ENCODE results near the gene TRA2B. TPM values are rescaled to one million over a fixed set of nuclear protein-coding genes. Genes with fewer than 3 reads are reported as not detected.
A peak's percentile ranks its signal among the peaks of the same experiment; 100 is the strongest.

The TRA2B gene
- total RNA-seq, 1 donor from 2014 or later, result 140 TPM

DNA sequence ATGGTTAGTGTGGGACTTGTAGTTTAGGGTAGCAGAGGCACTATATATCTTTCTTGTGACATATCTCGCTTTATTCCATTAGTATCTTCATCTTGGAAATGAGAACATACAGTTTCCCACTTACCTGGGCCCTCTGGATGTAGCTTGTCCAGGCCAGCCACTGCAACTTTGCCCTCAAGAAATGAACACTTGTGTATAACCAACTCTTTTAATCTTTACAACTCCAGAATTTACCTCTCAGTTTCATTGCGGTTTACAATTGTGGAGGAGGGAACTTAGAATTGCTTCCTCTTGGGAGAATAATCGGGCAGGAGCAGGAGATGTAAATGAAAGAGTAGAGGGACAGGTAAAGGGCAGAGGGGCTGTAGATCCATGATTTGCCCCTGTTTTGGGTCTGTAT lies 18.4 kb upstream of the TRA2B start:
- TF ChIP-seq, protein P1, sequence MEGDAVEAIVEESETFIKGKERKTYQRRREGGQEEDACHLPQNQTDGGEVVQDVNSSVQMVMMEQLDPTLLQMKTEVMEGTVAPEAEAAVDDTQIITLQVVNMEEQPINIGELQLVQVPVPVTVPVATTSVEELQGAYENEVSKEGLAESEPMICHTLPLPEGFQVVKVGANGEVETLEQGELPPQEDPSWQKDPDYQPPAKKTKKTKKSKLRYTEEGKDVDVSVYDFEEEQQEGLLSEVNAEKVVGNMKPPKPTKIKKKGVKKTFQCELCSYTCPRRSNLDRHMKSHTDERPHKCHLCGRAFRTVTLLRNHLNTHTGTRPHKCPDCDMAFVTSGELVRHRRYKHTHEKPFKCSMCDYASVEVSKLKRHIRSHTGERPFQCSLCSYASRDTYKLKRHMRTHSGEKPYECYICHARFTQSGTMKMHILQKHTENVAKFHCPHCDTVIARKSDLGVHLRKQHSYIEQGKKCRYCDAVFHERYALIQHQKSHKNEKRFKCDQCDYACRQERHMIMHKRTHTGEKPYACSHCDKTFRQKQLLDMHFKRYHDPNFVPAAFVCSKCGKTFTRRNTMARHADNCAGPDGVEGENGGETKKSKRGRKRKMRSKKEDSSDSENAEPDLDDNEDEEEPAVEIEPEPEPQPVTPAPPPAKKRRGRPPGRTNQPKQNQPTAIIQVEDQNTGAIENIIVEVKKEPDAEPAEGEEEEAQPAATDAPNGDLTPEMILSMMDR (conservative IDR thresholded peaks at IDR 0.05; ENCODE audit: low read depth, low read length), result no peak
- H3K4me3 ChIP-seq (ENCODE audit: low read depth, low read length), result no peak overlapping the region
- DNase-seq (ENCODE audit: low read depth), result no peak

DNA sequence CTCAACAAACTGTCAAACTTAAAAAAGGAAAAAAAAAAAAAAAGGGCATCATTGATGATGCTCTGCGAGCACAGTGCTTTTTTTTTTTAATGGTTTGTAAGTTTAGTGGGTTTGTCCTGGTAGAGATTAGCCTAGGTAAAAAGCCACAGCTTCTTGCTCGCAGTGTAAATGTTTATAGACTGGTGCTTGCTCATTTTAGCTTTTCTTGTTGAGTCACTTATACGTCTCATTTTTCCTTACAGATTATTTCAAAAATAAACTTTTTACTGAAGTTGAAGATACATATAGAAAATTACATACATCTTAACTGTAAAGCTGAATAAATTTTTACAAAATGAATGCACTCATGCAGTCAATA lies 16.5 kb upstream of the TRA2B start:
- no peak overlapping the region for H3K4me3 ChIP-seq (ENCODE audit: low read depth, low read length)
- TF ChIP-seq, protein P1 (conservative IDR thresholded peaks at IDR 0.05; ENCODE audit: low read depth, low read length), result no peak
- DNase-seq (ENCODE audit: low read depth), result no peak

DNA sequence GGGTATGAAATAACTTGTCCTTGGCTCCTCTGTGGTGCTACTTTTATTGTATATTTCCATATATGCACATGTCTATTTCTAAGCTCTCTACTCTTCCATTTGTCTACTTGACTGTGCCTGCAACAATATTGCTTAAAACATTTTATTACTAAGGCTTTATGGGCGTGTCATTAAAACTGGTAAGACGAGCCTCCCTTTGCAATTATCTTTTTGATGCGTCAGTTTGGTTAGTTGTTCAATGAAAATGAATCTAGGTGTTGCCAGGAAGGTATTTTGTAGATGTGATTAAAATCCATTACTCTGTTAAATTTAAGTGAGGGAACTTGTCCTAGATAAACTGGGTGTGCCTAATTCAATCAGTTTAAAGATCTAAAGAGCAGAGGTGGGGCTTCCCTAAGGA lies 12.9 kb upstream of the TRA2B start:
- TF ChIP-seq, protein P1 (conservative IDR thresholded peaks at IDR 0.05; ENCODE audit: low read depth, low read length), result no peak
- no peak overlapping the region for H3K4me3 ChIP-seq (ENCODE audit: low read depth, low read length)
- no peak for DNase-seq (ENCODE audit: low read depth)

GRCh38 chr3:185949515-185949914 lies 11.7 kb upstream of the TRA2B start:
- TF ChIP-seq, protein P1 (conservative IDR thresholded peaks at IDR 0.05; ENCODE audit: low read depth, low read length), result no peak
- no peak overlapping the region for H3K4me3 ChIP-seq (ENCODE audit: low read depth, low read length)
- no peak for DNase-seq (ENCODE audit: low read depth)

DNA sequence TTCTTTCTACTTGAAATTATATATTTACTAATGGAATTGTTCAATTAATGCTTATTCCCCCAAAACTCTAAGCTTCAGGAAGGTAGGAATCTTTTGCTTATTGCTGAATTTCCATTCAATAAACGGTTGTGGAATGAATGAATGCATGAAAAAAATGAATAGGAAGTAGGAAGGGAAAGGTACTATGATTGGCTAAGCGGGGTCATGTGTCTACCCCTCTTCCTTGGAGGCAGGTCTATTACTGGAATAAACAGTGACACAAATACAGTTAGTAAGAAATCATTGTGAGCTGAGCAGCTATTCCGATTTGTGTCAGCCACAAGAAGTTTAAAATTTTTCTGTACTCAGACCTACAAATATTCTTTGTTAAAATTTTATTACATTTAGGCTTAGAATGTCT lies 10.5 kb upstream of the TRA2B start:
- DNase-seq (ENCODE audit: low read depth), result no peak
- TF ChIP-seq, protein P1 (conservative IDR thresholded peaks at IDR 0.05; ENCODE audit: low read depth, low read length), result no peak
- H3K4me3 ChIP-seq (ENCODE audit: low read depth, low read length), result no peak overlapping the region

DNA sequence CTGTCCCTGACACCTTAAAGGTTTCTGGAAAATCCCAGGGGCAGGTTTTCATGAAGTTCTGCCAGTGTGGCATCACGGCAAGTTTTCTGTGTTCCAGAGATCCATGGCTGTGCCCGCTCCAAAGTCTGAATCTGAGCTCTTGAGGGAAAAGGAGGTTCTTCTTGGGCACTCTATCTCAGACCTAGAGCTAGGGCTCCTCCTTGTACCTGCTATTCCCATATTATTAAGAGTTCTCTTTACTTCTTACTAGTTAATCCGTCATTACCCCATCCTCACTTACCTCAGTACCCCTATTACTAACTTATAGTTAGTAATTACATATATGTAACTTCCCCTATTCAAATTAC lies 5.9 kb upstream of the TRA2B start:
- DNase-seq (ENCODE audit: low read depth), result no peak
- TF ChIP-seq, protein P1 (conservative IDR thresholded peaks at IDR 0.05; ENCODE audit: low read depth, low read length), result no peak
- H3K4me3 ChIP-seq (ENCODE audit: low read depth, low read length), result no peak overlapping the region

DNA sequence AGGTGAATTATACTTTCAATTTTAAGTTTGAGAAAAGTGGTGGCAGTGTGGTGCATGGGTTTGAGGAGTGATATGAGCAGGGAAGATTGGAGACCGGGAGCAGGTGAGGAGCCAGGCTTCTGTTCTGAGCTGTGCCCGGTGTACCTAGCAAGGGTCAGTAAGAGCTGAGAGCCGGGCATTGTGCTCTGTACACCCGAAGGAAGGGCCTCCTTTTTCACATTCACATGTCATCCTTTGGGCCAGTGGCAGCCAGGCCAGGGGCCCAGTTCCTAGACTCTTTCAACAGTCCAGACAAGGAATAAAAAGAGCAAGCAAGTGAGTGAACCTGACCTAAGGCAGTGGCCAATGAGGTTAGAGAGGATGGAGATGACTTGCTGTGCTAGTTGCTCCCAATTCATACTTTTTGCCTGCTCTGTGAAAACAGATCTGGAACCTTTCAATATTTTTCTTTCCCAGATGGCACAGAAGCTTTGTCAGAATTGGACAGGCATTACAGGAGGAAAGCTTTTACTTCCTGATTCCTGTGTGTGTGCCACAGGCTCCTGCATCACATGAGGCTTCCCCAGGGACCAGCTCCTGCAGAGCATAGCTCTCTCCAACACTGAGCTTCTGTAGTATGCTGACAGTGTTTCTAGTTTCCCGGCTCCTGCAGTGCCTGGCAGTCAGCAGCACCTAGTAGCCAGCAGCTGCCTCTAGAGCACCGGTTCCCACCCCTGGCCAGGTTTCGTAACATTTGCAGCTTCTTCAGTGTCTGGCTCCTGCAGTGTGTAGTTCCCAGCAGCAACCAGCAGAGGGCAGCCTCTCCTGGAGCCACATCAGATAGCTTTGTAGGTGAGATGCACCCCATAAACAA lies 5.3 kb upstream of the TRA2B start:
- DNase-seq (ENCODE audit: low read depth), result no peak
- TF ChIP-seq, protein P1 (conservative IDR thresholded peaks at IDR 0.05; ENCODE audit: low read depth, low read length), result peak; percentile 99
- no peak overlapping the region for H3K4me3 ChIP-seq (ENCODE audit: low read depth, low read length)
